Measurements from ENCODE around the gene ENTPD6. TPM values are rescaled to one million over a fixed set of nuclear protein-coding genes. Genes with fewer than 3 reads are reported as not detected.

ENTPD6 gene
- total RNA-seq, 6 experiments from 2014 or later, result 28.8 to 48.4 (median 34.6) TPM

DNA sequence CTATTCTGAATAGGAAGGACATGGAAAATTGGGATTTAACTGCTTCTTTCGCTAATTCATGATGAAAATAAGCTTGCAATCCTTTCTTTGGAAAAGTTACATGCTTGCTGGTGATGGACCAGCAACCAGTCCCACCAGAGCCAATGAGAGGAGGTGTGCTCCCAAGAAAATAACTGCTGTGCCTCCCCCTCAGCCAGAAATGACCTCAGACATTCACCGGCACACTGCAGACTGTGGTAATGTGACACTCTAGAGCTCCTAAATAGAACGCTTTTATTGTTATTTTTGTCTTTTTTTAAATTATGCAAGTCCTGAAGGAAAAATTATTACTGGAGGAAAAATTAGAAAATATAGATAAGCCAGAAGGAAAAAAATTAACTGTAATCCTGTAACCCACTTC lies 55.0 kb downstream of the ENTPD6 start:
- H3K4me1 ChIP-seq, result peaks cover 0 to 12% (median 3%) of the 10 kb centered on the region in 4 donors
- WGBS (ENCODE audit: insufficient coverage, low coverage, low lambda C conversion rate, missing lambda C conversion rate), result 93% methylated on average over 3 of the region's 3 CpGs
- no peak for TF ChIP-seq POLR2A (IDR thresholded peaks at IDR 0.05)
- TF ChIP-seq, protein P1, sequence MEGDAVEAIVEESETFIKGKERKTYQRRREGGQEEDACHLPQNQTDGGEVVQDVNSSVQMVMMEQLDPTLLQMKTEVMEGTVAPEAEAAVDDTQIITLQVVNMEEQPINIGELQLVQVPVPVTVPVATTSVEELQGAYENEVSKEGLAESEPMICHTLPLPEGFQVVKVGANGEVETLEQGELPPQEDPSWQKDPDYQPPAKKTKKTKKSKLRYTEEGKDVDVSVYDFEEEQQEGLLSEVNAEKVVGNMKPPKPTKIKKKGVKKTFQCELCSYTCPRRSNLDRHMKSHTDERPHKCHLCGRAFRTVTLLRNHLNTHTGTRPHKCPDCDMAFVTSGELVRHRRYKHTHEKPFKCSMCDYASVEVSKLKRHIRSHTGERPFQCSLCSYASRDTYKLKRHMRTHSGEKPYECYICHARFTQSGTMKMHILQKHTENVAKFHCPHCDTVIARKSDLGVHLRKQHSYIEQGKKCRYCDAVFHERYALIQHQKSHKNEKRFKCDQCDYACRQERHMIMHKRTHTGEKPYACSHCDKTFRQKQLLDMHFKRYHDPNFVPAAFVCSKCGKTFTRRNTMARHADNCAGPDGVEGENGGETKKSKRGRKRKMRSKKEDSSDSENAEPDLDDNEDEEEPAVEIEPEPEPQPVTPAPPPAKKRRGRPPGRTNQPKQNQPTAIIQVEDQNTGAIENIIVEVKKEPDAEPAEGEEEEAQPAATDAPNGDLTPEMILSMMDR (IDR thresholded peaks at IDR 0.05), result no peak
- DNase-seq (no peak), ATAC-seq (no peak)
- H3K27me3 ChIP-seq, result no peaks in the 10 kb centered on the region
- H3K9me3 ChIP-seq, result no peaks in the 10 kb centered on the region
- H3K36me3 ChIP-seq, result no peaks in the 10 kb centered on the region
- no peak overlapping the region for H3K27ac ChIP-seq
- intact Hi-C loops (cut with DNase I), result no loop called here
- no peak overlapping the region for H3K4me3 ChIP-seq

DNA sequence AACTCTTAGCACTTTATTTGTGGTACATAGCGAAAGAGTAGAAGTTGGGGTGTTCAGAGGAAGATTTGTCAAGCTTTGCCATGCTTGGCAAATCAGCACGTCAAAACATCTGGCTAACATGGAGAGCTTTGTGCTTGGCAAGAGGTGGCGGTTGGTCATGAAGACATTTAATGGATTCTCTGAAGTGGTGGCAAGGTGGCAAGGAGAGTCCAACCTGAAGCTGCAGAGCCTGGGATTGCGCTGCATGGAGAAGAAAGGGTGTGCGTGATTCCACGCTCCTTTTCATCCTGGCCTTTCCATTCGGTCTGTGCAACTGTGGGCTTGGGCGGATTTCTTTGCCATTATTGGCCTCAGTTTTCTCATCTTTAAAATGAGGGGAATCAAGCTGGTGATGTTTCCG lies 55.5 kb downstream of the ENTPD6 start:
- intact Hi-C loops (cut with DNase I), result no loop called here
- Histone ChIP-seq H3K36me3 (no peaks in the 10 kb centered on the region), H3K4me1 (peaks cover 0 to 16% (median 5%) of the 10 kb centered on the region in 4 donors), H3K27me3 (no peaks in the 10 kb centered on the region), H3K4me3 (no peak overlapping the region), H3K9me3 (no peaks in the 10 kb centered on the region), H3K27ac (no peak overlapping the region)
- ATAC-seq (no peak), DNase-seq (no peak)
- 92% methylated on average over 8 of the region's 9 CpGs for WGBS (ENCODE audit: insufficient coverage, low coverage, low lambda C conversion rate, missing lambda C conversion rate)
- no peak for TF ChIP-seq POLR2A (IDR thresholded peaks at IDR 0.05)
- TF ChIP-seq, protein P1 (IDR thresholded peaks at IDR 0.05), result no peak

DNA sequence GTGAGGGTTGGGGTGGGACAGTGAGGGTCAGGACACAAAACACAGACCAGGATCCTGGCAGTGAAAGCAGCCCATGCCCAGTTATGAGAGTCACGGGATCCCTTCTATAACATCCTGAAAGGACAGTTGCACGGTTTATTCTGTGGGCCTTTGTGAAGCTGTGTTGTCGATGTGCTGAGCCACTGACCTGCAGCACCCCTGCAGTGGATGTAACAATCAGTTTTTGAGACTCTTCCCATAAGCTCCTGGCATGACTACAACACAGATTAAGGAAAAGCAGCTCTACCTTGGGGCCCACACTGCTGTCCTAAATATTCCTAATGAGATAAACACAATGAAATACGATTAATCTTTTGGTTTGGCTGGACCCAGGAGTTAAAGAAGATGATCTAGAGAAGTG lies 56.0 kb downstream of the ENTPD6 start:
- intact Hi-C loops (cut with DNase I), result no loop called here
- ATAC-seq, result no peak
- peaks cover 0 to 18% (median 7%) of the 10 kb centered on the region in 4 donors for H3K4me1 ChIP-seq

DNA sequence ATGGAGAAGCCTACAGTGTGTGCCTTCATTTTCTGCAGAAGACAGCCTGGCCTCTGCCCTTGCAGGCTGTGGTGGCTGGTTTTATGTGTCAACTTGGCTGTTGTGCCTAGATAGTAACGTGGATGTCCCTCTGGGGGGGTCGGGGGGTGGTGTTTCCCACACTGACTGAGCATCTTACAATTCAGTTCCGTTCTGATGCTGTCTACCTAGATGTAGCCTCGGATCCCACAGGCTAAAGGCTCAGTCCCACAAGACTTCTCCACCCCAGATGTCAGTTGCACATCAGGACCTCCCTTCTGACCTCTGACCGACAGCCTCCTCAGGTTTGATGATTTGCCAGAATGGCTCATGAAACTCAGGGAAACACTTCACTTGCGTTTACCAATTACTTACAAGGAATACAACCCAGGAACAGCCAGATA lies 56.7 kb downstream of the ENTPD6 start:
- WGBS (ENCODE audit: insufficient coverage, low coverage, low lambda C conversion rate, missing lambda C conversion rate), result 87% methylated on average over 3 of the region's 6 CpGs
- Histone ChIP-seq H3K27ac (no peak overlapping the region), H3K27me3 (no peaks in the 10 kb centered on the region), H3K36me3 (no peaks in the 10 kb centered on the region), H3K9me3 (no peaks in the 10 kb centered on the region), H3K4me1 (peaks cover 0 to 16% (median 8%) of the 10 kb centered on the region in 4 donors), H3K4me3 (no peak overlapping the region)
- TF ChIP-seq, protein P1 (IDR thresholded peaks at IDR 0.05), result no peak
- TF ChIP-seq POLR2A (IDR thresholded peaks at IDR 0.05), result no peak
- ATAC-seq (no peak), DNase-seq (no peak)
- intact Hi-C loops (cut with DNase I), result no loop called here

More for the DNA sequence above, 56.0 kb downstream of the ENTPD6 start:
- TF ChIP-seq, protein P1 (IDR thresholded peaks at IDR 0.05), result no peak
- TF ChIP-seq POLR2A (IDR thresholded peaks at IDR 0.05), result no peak
- DNase-seq, result no peak
- Histone ChIP-seq H3K9me3 (no peaks in the 10 kb centered on the region), H3K36me3 (no peaks in the 10 kb centered on the region), H3K27me3 (no peaks in the 10 kb centered on the region), H3K4me3 (no peak overlapping the region), H3K27ac (no peak overlapping the region)
- WGBS (ENCODE audit: insufficient coverage, low coverage, low lambda C conversion rate, missing lambda C conversion rate), result 100% methylated on average over 1 of the region's 4 CpGs

All from right lobe of liver (tissue), 6 donors.